ENCODE results near the gene ROPN1L.
A peak's percentile ranks its signal among the peaks of the same experiment; 100 is the strongest.
"Not testable (repeated sequence)": the region's sequence is repeated elsewhere in the genome, so short reads cannot be mapped to it uniquely, and the experiment has no call there.

Gene ROPN1L

GRCh38 chr5:10441083-10441991, at the start of gene ROPN1L:
TSS of gene ROPN1L (plus strand) at chr5:10441879. CDS start at chr5:10442168, 289 bp downstream.
- DNase-seq (ENCODE audit: low spot score): peak; percentile 70

GRCh38 chr5:10392567-10393328, 48.9 kb upstream of the ROPN1L start:
- not testable (repeated sequence) for DNase-seq (ENCODE audit: low spot score)

GRCh38 chr5:10393491-10393890, 48.2 kb upstream of the ROPN1L start:
- no peak for DNase-seq (ENCODE audit: low spot score)

- no peak for DNase-seq (ENCODE audit: low spot score)
Observed at GRCh38 chr5:10396552-10396951, 45.1 kb upstream of the ROPN1L start.

GRCh38 chr5:10399839-10400238, 41.8 kb upstream of the ROPN1L start:
- DNase-seq (ENCODE audit: low spot score): no peak

GRCh38 chr5:10400411-10400810, 41.3 kb upstream of the ROPN1L start:
- no peak for DNase-seq (ENCODE audit: low spot score)

GRCh38 chr5:10400831-10401230, 40.8 kb upstream of the ROPN1L start:
- no peak for DNase-seq (ENCODE audit: low spot score)

GRCh38 chr5:10401498-10401897, 40.2 kb upstream of the ROPN1L start:
- DNase-seq (ENCODE audit: low spot score): no peak

GRCh38 chr5:10403829-10404228, 37.9 kb upstream of the ROPN1L start:
- no peak for DNase-seq (ENCODE audit: low spot score)

- no peak for DNase-seq (ENCODE audit: low spot score)
Observed at GRCh38 chr5:10406651-10407050, 35.0 kb upstream of the ROPN1L start.

- DNase-seq (ENCODE audit: low spot score): no peak
Observed at GRCh38 chr5:10409504-10409903, 32.2 kb upstream of the ROPN1L start.

GRCh38 chr5:10410662-10411061, 31.0 kb upstream of the ROPN1L start:
- DNase-seq (ENCODE audit: low spot score): no peak

GRCh38 chr5:10411336-10411735, 30.3 kb upstream of the ROPN1L start:
- no peak for DNase-seq (ENCODE audit: low spot score)

GRCh38 chr5:10416868-10417267, 24.8 kb upstream of the ROPN1L start:
- DNase-seq (ENCODE audit: low spot score): no peak

- DNase-seq (ENCODE audit: low spot score): no peak
Observed at GRCh38 chr5:10418654-10419345, 22.9 kb upstream of the ROPN1L start.

- DNase-seq (ENCODE audit: low spot score): no peak
Observed at GRCh38 chr5:10420468-10420867, 21.2 kb upstream of the ROPN1L start.

- DNase-seq (ENCODE audit: low spot score): no peak
Observed at GRCh38 chr5:10420932-10421331, 20.7 kb upstream of the ROPN1L start.

- no peak for DNase-seq (ENCODE audit: low spot score)
Observed at GRCh38 chr5:10421896-10422691, 19.6 kb upstream of the ROPN1L start.

- no peak for DNase-seq (ENCODE audit: low spot score)
Observed at GRCh38 chr5:10423022-10423421, 18.7 kb upstream of the ROPN1L start.

- no peak for DNase-seq (ENCODE audit: low spot score)
Observed at GRCh38 chr5:10424124-10424731, 17.5 kb upstream of the ROPN1L start.

- no peak for DNase-seq (ENCODE audit: low spot score)
Observed at GRCh38 chr5:10427201-10427600, 14.5 kb upstream of the ROPN1L start.
